ENCODE results near the gene ARF1. TPM values are rescaled to one million over a fixed set of nuclear protein-coding genes. Genes with fewer than 3 reads are reported as not detected.
A peak's percentile ranks its signal among the peaks of the same experiment; 100 is the strongest.

Gene ARF1
- polyA plus RNA-seq, 2 donors: 180 to 295 TPM

GRCh38 chr1:228070173-228070572 lies 12.3 kb upstream of the ARF1 start:
- Histone ChIP-seq H3K4me3 (ENCODE audit: low read depth in 1 of 2, low read length in 2 of 2) (no peak overlapping the region), H3K27me3 (ENCODE audit: control insufficient read depth in 1 of 2, insufficient read depth in 2 of 2, low read length in 2 of 2) (no peaks in the 10 kb centered on the region), H3K27ac (ENCODE audit: low read depth in 2 of 2, low read length in 1 of 2) (no peak overlapping the region), H3K9me3 (ENCODE audit: control insufficient read depth in 2 of 2, insufficient read depth in 1 of 2, low read depth in 1 of 2, low read length in 1 of 2) (no peaks in the 10 kb centered on the region), H3K36me3 (ENCODE audit: control insufficient read depth in 2 of 2, insufficient read depth in 2 of 2, low read length in 1 of 2) (no peaks in the 10 kb centered on the region), H3K4me1 (ENCODE audit: control insufficient read depth in 2 of 2, insufficient read depth in 2 of 2, low read length in 1 of 2) (no peaks in the 10 kb centered on the region)
- 44 to 53% methylated on average over 2 of the region's 2 CpGs for WGBS, 2 donors

GRCh38 chr1:228070851-228071250 lies 11.7 kb upstream of the ARF1 start:
- Histone ChIP-seq H3K27ac (ENCODE audit: low read depth in 2 of 2, low read length in 1 of 2) (no peak overlapping the region), H3K27me3 (ENCODE audit: control insufficient read depth in 1 of 2, insufficient read depth in 2 of 2, low read length in 2 of 2) (no peaks in the 10 kb centered on the region), H3K4me3 (ENCODE audit: low read depth in 1 of 2, low read length in 2 of 2) (no peak overlapping the region), H3K4me1 (ENCODE audit: control insufficient read depth in 2 of 2, insufficient read depth in 2 of 2, low read length in 1 of 2) (no peaks in the 10 kb centered on the region), H3K9me3 (ENCODE audit: control insufficient read depth in 2 of 2, insufficient read depth in 1 of 2, low read depth in 1 of 2, low read length in 1 of 2) (no peaks in the 10 kb centered on the region), H3K36me3 (ENCODE audit: control insufficient read depth in 2 of 2, insufficient read depth in 2 of 2, low read length in 1 of 2) (no peaks in the 10 kb centered on the region)
- 56 to 71% methylated on average over 3 of the region's 3 CpGs for WGBS, 2 donors

- 48 to 55% methylated on average over 7 of the region's 7 CpGs for WGBS, 2 donors
- H3K36me3 ChIP-seq (ENCODE audit: control insufficient read depth in 2 of 2, insufficient read depth in 2 of 2, low read length in 1 of 2): no peaks in the 10 kb centered on the region
- H3K9me3 ChIP-seq (ENCODE audit: control insufficient read depth in 2 of 2, insufficient read depth in 1 of 2, low read depth in 1 of 2, low read length in 1 of 2): no peaks in the 10 kb centered on the region
- no peaks in the 10 kb centered on the region for H3K27me3 ChIP-seq (ENCODE audit: control insufficient read depth in 1 of 2, insufficient read depth in 2 of 2, low read length in 2 of 2)
- no peak overlapping the region for H3K4me3 ChIP-seq (ENCODE audit: low read depth in 1 of 2, low read length in 2 of 2)
- H3K4me1 ChIP-seq (ENCODE audit: control insufficient read depth in 2 of 2, insufficient read depth in 2 of 2, low read length in 1 of 2): no peaks in the 10 kb centered on the region
- no peak overlapping the region for H3K27ac ChIP-seq (ENCODE audit: low read depth in 2 of 2, low read length in 1 of 2)
These were observed 10.5 kb upstream of the ARF1 start for GRCh38 chr1:228071839-228072657.

GRCh38 chr1:228072658-228073043 lies 9.9 kb upstream of the ARF1 start:
- WGBS, 2 donors: 56 to 59% methylated on average over 5 of the region's 5 CpGs
- Histone ChIP-seq H3K9me3 (ENCODE audit: control insufficient read depth in 2 of 2, insufficient read depth in 1 of 2, low read depth in 1 of 2, low read length in 1 of 2) (no peaks in the 10 kb centered on the region), H3K27ac (ENCODE audit: low read depth in 2 of 2, low read length in 1 of 2) (no peak overlapping the region), H3K4me3 (ENCODE audit: low read depth in 1 of 2, low read length in 2 of 2) (no peak overlapping the region), H3K36me3 (ENCODE audit: control insufficient read depth in 2 of 2, insufficient read depth in 2 of 2, low read length in 1 of 2) (no peaks in the 10 kb centered on the region), H3K4me1 (ENCODE audit: control insufficient read depth in 2 of 2, insufficient read depth in 2 of 2, low read length in 1 of 2) (no peaks in the 10 kb centered on the region), H3K27me3 (ENCODE audit: control insufficient read depth in 1 of 2, insufficient read depth in 2 of 2, low read length in 2 of 2) (no peaks in the 10 kb centered on the region)

- Histone ChIP-seq H3K4me1 (ENCODE audit: control insufficient read depth in 2 of 2, insufficient read depth in 2 of 2, low read length in 1 of 2) (no peaks in the 10 kb centered on the region), H3K27me3 (ENCODE audit: control insufficient read depth in 1 of 2, insufficient read depth in 2 of 2, low read length in 2 of 2) (no peaks in the 10 kb centered on the region), H3K9me3 (ENCODE audit: control insufficient read depth in 2 of 2, insufficient read depth in 1 of 2, low read depth in 1 of 2, low read length in 1 of 2) (no peaks in the 10 kb centered on the region), H3K27ac (ENCODE audit: low read depth in 2 of 2, low read length in 1 of 2) (no peak overlapping the region), H3K4me3 (ENCODE audit: low read depth in 1 of 2, low read length in 2 of 2) (no peak overlapping the region), H3K36me3 (ENCODE audit: control insufficient read depth in 2 of 2, insufficient read depth in 2 of 2, low read length in 1 of 2) (no peaks in the 10 kb centered on the region)
- 60 to 63% methylated on average over 23 of the region's 23 CpGs for WGBS, 2 donors
These were observed 9.2 kb upstream of the ARF1 start for GRCh38 chr1:228073061-228073856.

GRCh38 chr1:228073857-228074545 lies 8.5 kb upstream of the ARF1 start:
- WGBS, 2 donors: 44% methylated on average over 16 of the region's 16 CpGs
- Histone ChIP-seq H3K27ac (ENCODE audit: low read depth in 2 of 2, low read length in 1 of 2) (no peak overlapping the region), H3K9me3 (ENCODE audit: control insufficient read depth in 2 of 2, insufficient read depth in 1 of 2, low read depth in 1 of 2, low read length in 1 of 2) (no peaks in the 10 kb centered on the region), H3K4me3 (ENCODE audit: low read depth in 1 of 2, low read length in 2 of 2) (peak overlapping the region in 1 of 2 donors; percentile 11), H3K27me3 (ENCODE audit: control insufficient read depth in 1 of 2, insufficient read depth in 2 of 2, low read length in 2 of 2) (no peaks in the 10 kb centered on the region), H3K36me3 (ENCODE audit: control insufficient read depth in 2 of 2, insufficient read depth in 2 of 2, low read length in 1 of 2) (no peaks in the 10 kb centered on the region), H3K4me1 (ENCODE audit: control insufficient read depth in 2 of 2, insufficient read depth in 2 of 2, low read length in 1 of 2) (no peaks in the 10 kb centered on the region)

GRCh38 chr1:228074954-228075730 lies 7.4 kb upstream of the ARF1 start:
- Histone ChIP-seq H3K4me3 (ENCODE audit: low read depth in 1 of 2, low read length in 2 of 2) (no peak overlapping the region), H3K4me1 (ENCODE audit: control insufficient read depth in 2 of 2, insufficient read depth in 2 of 2, low read length in 1 of 2) (no peaks in the 10 kb centered on the region), H3K36me3 (ENCODE audit: control insufficient read depth in 2 of 2, insufficient read depth in 2 of 2, low read length in 1 of 2) (peaks cover 0 to 3% of the 10 kb centered on the region in 2 donors), H3K9me3 (ENCODE audit: control insufficient read depth in 2 of 2, insufficient read depth in 1 of 2, low read depth in 1 of 2, low read length in 1 of 2) (no peaks in the 10 kb centered on the region), H3K27me3 (ENCODE audit: control insufficient read depth in 1 of 2, insufficient read depth in 2 of 2, low read length in 2 of 2) (no peaks in the 10 kb centered on the region), H3K27ac (ENCODE audit: low read depth in 2 of 2, low read length in 1 of 2) (no peak overlapping the region)
- 37 to 41% methylated on average over 18 of the region's 18 CpGs for WGBS, 2 donors

- Histone ChIP-seq H3K4me1 (ENCODE audit: control insufficient read depth in 2 of 2, insufficient read depth in 2 of 2, low read length in 1 of 2) (no peaks in the 10 kb centered on the region), H3K27ac (ENCODE audit: low read depth in 2 of 2, low read length in 1 of 2) (no peak overlapping the region), H3K27me3 (ENCODE audit: control insufficient read depth in 1 of 2, insufficient read depth in 2 of 2, low read length in 2 of 2) (no peaks in the 10 kb centered on the region), H3K9me3 (ENCODE audit: control insufficient read depth in 2 of 2, insufficient read depth in 1 of 2, low read depth in 1 of 2, low read length in 1 of 2) (no peaks in the 10 kb centered on the region), H3K4me3 (ENCODE audit: low read depth in 1 of 2, low read length in 2 of 2) (no peak overlapping the region), H3K36me3 (ENCODE audit: control insufficient read depth in 2 of 2, insufficient read depth in 2 of 2, low read length in 1 of 2) (peaks cover 0 to 3% of the 10 kb centered on the region in 2 donors)
- WGBS, 2 donors: 80 to 81% methylated on average over 9 of the region's 9 CpGs
These were observed 6.7 kb upstream of the ARF1 start for GRCh38 chr1:228075801-228076271.

Measured in esophagus (tissue), 2 donors.